Ishikawa (cell line): ENCODE results near the gene ZNF212.

Source experiments
- FOXM1 ChIP-seq: IDR thresholded peaks from 2 replicates; pipeline ENCODE4 v1.6.1; 2012; ENCODE audit warnings: low read depth, borderline replicate concordance
- TAF1 ChIP-seq: IDR thresholded peaks from 2 replicates; pipeline ENCODE4 v1.6.1; 2012; ENCODE audit warnings: low read depth, mild to moderate bottlenecking
- USF1 ChIP-seq: IDR thresholded peaks from 2 replicates; pipeline ENCODE4 v1.6.1; 2012

- no peak for TF ChIP-seq FOXM1
- no peak for TF ChIP-seq TAF1
- no peak for TF ChIP-seq USF1
Measured at GRCh38 chr7:149266451-149266850, 27.0 kb downstream of the ZNF212 start.
